ENCODE results near the gene BMP4.
A peak's percentile ranks its signal among the peaks of the same experiment; 100 is the strongest.
"Not testable (repeated sequence)": the region's sequence is repeated elsewhere in the genome, so short reads cannot be mapped to it uniquely, and the experiment has no call there.

BMP4 gene

DNA sequence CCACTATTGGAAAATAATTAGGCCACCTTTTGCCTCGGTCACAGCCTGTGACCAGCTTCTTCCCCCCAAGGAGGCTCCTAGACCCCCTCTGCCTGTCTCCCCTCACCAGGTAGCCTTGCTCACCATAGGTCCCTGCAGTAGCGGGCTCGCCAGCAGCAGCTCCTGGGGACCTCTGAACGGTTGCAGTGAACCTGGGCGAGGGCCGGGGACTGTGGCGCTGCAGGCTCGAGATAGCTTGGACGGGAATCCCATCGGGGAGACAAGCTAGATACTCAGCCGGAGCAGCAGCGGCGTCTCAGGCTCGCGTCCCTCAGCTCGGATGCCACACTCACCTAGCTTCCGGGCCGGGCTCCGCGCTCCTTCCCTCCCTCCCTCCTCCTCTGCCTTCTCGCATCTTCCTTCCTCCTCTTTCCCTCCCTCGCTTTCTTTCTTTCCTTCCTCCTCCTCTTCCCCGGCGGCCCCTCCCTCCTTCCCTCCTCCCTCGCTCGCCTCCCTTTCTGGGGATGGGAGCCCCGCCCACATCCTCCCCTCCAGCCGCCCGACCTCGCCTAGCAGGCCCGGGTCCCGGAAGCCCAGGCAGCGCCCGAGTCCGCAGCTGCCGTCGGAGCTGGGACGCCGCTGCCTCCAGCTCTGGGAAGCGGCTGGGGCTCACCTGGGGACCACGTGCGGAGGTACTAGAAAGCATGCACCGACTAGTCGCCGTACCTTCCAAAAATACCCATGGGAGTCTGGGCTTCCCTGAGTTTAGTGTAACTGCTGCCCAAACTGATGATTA lies at the start of gene BMP4:
TSS of gene BMP4 (minus strand) at position 399 of the 775 bp plus-strand sequence. CDS start 4,603 bp downstream, outside the sequence.
- peak in 1 of 6 experiments; percentile 13 for DNase-seq

DNA sequence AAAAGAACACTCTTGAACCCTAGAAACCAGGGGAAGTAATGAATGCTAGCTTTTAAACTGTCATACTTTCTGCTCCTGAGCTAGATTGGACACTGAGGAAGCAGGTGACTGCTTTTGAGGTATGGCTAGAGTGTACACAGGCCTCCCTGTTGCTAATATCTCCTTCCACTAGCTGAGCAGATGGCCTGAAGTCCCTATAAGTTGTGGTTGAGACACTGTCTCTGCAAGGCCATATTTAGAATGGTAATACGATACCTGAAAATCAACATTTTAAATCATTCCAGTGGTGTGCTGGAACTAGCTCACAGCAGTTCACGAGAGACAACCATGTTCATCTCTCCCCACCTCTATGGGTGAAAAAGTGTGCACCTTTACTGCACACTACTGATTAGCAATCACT lies 46.4 kb upstream of the BMP4 start:
- no peak for DNase-seq

DNA sequence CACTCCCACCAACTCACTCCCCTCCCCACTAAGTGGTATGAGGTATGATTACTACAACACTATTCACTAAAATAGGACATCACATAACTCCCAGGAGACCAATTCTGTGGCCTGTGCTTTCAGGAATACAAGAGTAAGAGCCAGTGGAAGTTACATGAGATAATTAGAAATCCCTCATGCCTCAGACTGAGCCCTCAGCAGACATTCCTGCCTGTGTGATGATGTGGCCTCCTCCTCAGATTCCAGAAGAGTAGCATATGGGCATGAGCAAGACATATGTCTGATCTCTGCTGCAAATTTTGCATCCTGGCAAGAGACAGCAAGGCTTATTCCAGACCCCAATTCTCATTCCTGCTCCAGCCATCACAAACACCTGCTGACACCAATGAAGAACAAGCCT lies 46.0 kb upstream of the BMP4 start:
- DNase-seq, result no peak

DNA sequence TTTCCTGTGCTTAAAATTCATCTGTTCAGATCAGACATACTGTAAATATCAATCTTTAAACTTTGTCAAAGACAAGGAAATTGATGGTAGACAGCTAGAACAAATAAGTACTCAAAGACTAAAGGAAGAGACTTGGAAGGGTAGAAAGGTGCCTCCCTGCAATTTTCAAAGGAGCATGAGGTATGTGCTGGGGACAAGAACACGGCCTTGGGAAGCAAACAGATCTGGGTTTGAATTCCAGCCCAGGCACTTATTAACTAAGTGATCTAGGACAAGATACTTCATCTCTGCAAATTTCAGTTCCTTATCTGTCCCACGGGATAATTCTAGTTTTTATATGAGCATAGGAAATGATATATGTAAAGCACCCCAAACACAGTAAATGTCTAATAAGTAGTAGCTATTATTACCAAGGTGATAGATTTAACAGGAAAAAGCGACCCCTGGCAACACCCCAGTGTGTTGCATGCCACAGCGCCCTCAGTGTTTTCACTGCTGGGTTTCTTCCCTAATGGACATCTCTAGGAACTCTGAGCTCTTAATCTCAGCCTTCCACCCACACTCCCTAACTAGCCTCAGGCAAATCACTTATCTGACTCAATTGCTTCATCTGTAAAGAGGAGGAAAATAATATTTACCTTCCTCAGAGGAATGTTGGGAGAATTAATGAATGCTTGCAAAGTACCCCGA lies 44.7 kb upstream of the BMP4 start:
- no peak for DNase-seq

DNA sequence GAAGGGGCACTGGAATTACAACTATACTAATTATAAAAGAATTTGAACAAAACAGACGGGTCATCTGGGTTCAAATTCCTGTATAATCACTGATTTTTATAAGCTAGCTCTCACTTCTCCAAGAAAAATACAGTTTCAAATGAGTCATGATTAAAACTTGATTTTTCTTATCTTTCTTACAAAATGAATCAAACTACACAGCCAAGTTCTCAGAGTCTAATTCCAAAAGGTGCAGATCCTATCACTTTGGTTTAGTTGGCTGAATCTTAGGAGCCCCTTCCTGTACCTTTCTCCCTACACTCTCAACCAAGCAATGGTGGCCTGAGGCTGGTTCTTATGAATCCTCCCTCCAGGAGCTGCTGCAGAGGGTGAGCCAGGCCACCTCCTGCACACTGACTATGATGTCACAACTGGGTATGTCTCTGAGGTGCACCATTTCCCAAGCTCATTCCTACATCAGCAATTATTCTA lies 43.8 kb upstream of the BMP4 start:
- no peak for DNase-seq

DNA sequence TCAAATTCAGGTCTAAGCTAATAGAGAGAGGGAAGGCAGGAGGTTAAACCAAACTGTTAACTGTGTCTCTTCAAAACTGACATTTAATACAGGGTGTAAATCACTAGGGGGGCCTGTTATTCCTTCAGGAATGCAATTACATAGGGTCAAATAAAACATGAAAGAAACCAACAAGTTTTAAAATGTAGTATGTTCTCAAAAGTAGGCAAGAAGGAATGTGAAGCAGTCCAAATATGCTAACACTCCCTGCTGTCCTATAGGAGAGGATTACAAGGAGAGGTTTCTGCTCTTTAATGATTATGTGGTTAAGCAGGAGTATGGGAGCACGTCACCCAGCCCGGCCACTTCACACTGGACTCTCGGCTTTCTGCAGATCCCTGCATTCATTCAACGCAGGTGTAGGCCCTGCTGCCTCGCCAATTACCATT lies 42.5 kb upstream of the BMP4 start:
- DNase-seq, result no peak

DNA sequence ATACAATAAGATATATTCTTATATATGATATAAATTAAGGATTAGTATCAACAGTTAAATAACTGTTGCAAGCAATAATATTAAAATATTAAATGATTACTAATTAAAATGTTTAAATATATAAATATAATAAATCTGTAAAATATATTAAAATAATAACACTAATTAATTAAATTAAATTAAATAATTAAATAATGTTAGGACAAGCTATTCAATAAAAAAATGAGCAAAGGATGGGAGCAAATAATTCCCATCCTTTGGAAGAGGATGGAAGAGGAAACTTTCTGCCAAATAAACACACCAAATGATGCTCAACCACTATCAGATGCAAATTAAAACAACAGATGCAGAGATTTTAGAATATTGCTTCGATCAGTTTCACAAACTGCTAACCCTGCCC lies 39.4 kb upstream of the BMP4 start:
- DNase-seq, result no peak

DNA sequence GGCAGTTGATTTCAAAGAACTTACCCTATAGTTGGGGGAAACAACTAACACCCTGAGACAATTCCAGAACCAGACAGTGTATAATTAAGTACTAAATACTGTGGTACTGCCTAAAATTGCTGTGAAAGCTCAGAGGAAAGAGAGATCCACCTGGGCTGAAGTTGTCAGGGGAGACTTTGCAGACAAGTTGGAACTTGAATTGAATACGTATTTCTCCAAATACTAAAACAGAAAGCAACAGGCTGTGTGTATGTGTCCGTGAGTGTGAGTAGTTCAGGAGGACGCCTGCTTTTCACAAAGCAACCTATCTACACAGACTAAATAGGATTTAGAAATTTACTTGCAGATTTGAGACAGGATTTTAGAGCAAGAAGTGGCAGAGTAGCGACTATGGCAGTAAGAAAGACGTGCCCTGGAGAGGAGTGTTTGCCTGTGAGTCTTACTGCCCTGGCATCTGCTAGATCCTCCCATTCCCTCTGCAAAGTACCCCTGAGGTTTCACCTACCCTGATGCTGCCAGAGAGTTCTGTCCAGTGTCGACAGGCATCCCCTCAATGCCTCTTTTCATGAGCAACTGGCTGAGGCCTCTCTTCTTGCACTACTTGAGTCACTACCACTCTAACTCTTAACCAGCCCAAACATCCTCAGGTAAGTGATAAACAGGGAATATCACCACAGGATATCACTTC lies 37.4 kb upstream of the BMP4 start:
- no peak for DNase-seq

DNA sequence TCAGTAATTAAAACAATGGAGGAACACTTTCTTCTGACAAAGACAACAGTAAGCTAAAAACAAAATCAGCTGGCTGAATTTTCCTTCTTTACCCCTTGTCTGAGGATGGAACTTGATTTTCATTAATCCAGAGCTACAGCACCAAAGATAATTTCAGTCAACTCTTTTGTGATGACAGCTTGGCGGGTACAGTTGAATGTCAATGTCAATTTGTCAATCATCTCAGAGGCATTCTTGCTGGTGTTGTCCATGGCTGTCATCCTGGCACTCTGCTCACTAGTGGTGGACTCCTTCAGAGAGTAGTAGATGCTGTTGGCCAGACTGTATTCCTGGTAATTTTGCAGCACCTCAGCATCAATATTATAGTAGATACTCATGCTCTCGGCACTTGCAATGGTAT lies 34.4 kb upstream of the BMP4 start:
- no peak for DNase-seq

DNA sequence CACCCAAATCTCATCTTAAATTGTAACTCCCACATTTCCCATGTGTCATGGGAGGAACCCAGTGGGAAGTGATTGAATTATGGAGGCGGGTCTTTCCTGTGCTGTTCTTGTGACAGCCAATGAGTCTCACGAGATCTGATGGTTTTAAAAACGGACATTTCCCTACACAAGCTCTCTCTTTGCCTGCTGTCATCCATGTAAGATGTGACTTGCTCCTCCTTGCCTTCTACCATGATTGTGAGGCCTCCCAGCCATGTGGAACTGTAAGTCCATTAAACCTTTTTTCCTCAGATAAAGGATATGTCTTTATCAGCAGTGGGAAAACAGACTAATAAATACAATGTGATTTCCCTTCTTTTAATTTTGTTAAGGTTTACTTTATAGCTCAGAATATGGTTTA lies 30.1 kb upstream of the BMP4 start:
- not testable (repeated sequence) for DNase-seq

DNA sequence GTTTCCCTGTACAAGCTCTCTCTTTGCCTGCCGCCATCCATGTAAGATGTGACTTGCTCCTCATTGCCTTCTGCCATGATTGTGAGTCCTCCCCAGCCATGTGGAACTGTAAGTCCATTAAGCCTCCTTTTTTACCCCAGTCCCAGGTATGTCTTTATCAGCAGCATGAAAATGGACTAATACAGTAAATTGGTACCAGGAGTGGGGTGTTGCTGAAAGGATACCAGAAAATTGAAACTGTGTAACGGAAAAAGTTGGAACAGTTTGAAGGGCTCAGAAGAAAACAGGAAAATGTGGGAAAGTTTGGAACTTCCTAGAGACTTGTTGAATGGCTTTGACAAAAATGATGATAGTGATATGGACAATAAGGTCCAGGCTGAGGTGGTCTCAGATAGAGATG lies 28.3 kb upstream of the BMP4 start:
- DNase-seq, result not testable (repeated sequence)

DNA sequence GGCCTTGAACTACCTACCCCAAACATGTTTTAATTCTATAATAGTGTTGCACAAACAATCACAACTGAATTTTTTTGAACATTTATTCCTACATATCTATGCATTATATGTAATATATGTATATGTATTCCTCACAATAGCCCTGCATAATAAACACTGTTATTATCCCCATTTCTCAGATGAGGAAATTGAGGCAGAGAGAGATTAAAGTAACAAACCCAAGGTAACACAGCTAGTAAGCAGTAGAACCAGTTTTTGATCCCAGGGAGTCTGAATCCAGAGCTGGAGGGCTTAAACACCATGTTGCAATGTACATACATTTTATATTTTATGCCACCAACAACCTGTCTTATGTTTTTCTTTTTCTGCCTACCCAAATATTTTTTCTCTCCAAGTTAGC lies 26.5 kb upstream of the BMP4 start:
- DNase-seq, result no peak

DNA sequence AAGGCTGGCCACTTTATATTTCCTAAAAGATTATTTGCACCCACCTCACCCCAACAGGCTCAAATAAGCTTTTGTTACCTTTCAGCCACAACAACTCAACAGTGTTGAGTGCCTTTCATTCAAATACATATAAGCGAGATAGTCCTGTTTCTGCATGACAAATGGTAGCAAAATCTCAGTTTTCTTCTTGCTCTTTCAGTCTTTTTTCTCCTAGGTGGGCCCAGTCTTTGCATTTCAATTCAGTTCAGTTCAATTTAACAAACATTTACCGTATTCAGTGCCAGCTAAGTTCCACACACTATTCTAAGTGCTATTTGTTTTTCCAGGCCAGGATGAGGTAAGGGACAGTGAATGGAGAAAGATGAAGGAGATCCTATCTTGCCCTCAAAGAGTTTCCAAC lies 25.9 kb upstream of the BMP4 start:
- no peak for DNase-seq

DNA sequence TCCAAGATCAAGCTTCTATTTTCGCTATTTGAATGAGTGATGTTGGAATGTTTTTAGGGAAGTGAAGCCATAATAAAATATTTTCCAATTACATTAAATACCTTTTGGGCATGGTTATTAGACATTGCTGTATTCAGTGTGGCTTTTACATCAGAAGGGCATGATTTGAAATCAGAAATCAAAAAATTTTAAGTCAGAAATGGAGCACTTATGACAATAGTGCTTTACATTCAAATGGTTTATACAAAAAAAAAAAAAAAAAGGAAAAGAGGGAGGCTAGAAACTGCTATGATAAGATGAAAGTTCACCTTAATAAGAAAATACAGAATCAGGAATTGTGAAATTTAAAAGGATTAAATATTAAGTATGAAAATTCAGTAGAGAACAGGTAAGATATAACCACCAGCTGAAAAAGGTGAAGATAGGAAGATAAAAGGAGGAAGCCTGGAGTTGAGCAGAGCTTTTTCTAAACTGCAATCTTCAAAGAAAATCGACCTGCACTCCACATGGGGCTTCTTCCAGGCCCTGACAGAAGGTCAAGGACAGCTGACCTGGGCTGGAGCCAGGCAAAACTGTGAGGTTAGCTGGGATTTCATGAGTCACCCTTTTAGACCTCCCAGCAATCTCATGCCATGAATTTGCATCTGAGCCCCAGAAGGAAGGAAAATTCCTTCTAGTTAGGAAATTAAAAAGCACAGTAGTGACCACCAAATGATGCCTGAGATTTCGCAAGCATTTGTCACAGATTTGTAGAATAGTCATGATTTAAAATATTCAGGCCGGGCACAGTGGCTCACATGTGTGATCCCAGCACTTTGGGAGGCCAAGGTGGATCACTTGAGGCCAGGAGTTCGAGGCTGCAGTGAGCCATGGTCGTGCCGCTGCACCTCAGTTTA lies 23.4 kb upstream of the BMP4 start:
- DNase-seq, result no peak

DNA sequence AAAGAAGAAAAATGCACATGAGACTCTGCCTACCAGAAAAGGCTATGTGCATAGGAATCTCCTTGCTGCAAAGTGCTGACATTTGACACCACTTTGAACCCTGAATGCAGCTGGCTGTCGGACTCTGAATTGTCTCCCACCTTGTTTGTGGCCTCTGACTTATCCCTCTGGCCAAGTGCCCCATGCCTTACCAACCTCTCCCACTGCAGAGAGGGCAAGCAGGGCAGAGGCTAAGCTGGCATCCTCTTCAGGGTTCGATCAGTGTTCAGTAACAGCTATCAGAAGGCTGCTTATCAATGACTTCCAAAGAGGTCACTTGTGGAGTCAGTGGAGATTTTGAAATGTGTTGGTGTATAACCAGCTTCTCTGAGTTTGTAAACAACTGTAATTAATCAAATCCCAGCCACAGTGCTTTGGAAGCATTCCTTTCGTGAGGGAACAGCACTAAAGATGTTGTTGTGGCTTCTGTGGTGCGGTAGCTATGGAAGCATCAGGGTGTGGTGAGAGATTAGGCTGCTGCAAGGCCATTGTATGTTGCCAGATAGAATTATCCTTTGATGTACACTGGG lies 22.6 kb upstream of the BMP4 start:
- DNase-seq, result no peak

DNA sequence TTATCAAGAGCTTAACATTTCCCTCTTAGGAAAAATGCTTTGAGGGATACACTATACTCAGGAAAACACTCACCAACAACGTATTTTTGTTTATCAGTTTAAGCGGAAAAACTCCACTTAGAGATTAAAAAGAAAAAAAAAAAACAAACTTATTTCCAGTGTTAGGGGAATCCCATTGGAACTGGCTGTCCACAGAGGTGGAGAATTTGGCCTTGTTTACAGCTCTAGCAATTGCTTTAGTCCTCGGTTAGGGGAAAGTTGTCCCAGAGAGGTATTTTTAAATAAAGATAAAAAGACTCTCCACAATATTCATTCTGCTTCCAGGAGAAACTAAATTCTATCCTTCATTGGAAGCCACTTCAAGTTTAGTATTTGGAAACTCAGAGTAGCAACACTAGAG lies 21.6 kb upstream of the BMP4 start:
- DNase-seq, result no peak

DNA sequence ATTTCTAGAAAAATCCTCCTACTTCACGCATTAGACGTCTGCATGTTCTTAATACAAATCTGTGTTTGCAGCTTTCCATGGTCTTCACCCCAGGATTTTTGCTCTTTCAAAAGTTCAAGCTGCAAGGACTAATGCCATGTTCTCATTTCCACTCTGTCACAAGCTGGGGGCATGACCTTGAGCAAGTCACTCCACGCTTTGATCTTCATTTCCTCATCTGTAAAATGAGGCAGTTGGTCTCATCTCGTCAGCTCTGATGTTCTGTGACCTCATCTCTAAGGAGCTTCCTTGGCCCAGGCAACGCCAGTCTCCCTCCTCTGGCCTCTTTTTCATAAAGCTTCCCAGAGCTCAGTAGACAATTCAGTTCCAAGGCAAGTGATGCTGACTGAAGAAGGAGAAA lies 18.8 kb upstream of the BMP4 start:
- no peak for DNase-seq

DNA sequence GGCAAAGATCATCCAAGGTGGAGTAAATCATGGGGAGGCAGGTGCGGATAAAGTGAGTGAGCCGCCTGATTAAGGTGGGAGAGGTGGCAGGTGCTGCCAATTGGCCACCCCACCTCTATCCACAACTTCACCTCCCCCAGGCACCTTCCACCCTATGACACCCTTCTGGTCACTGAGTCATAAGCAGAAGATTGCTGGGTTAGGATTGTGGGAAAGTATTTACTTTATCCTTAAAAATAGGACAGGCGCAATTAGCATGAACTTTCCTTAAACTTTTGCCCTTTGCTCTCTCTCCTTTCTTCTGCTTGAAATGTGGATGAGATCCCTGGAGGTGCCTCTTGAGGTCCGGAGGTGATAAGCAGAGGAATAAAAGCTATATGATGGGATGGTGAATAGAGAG lies 14.9 kb upstream of the BMP4 start:
- no peak for DNase-seq

DNA sequence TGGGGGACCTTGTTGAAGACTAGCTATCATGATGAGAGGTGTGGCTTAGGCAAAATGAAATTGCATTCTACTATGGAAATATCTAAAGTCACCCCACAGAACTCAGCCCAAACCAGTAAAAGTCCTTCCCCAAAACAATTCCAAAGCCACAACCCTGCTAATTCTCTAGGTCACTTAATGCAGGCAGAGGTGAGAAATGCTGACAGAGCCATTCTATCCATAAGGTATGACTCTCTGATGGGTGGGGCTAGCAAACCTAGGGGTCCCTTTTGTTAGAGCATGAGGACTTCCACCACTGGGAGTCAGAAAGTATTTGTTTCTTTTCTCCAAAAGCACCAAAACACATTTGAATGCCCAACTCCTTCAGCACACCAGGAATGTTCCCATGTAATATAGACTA lies 12.7 kb upstream of the BMP4 start:
- DNase-seq, result no peak

DNA sequence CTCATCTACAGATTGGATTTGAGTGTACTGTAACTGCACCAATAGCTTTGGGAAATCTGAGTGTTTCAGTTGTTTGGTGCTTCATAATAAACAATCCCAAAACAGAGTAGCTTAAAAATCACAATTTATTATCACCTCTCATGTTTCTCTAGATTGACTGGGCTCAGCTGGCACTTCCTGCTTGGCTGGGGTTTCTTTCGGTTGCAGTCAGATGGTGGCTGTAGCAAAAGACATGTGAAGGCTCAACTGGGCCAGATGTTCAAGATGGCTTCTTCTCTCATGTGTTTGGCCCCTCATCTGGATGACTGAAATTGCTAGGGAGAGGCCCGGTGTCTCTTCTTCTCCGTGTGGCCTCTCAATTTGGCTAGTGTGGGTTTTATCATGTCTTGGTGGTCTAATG lies 12.1 kb upstream of the BMP4 start:
- DNase-seq, result no peak

DNA sequence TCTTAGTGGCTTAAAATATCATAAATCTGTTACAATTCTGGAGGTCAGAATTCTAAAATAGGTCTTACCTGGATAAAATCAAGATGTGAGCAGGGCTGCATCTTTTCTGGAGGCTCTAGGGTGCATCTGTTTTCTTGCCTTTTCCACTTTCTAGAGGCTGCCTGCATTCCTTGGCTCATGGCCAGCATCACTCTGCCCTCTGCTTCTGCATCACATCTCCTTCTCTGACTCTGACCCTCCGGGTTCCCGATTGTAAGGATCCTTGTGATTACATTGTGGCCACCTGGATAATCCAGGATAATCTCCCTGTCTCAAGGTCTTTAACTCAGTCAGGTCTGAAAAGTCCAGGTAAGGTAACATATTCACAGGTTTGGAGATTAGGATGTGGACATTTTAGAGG lies 11.0 kb upstream of the BMP4 start:
- DNase-seq, result no peak

DNA sequence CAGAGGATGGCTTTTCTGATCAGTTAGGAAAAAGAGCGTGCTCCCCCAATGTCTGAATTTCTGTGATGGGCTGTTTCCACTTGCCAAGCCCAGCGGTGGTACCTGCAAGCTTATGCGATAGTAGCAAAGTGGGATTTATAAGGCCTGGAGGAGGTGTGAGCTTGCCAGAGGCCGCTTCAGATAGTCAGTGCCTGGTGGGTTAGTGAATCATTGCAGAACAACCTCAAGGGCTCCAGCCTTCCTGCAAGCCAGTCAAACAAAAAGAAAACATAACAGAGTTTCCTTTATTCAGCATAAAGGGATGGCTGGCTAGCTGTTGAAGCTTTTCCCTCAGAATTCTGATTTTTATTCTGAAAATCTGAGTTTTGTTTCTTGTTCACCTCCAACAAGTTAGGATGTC lies 7.6 kb upstream of the BMP4 start:
- no peak for DNase-seq
